Activated B cell treated with CpG ODN at 0.5 μM for 24 hours (primary cell): ENCODE results near the gene RAVER1. TPM values are rescaled to one million over a fixed set of nuclear protein-coding genes. Genes with fewer than 3 reads are reported as not detected.

ENCODE experiments used
- ATAC-seq: fragments of 200-7000 bp; cut with Tn5 transposase; one replicate; pipeline ENCODE4 v1.10.0; 2021; ENCODE audit warnings: low read depth, mild to moderate bottlenecking, moderate library complexity
- CTCF ChIA-PET: fragments of 350-600 bp; sonication (Branson Sonifier 250); formaldehyde crosslinking; loops from one replicate; lab custom pipeline; 2021; ENCODE audit warnings: antibody characterized with exemption; lab: Charles Lee
- POLR2A ChIA-PET: fragments of 350-600 bp; sonication (Branson Sonifier 250); formaldehyde crosslinking; loops from one replicate; lab custom pipeline; 2021; ENCODE audit warnings: antibody characterized with exemption; lab: Charles Lee
- DNase-seq: peaks from one replicate; pipeline ENCODE4 v3.0.0; 2022
- H3K27ac Mint-ChIP-seq: one replicate; pipeline ENCODE4 v1.8.0; 2020; ENCODE audit warnings: mixed read lengths
- H3K27me3 Mint-ChIP-seq: one replicate; pipeline ENCODE4 v1.8.0; 2021; ENCODE audit warnings: mixed read lengths
- H3K36me3 Mint-ChIP-seq: one replicate; pipeline ENCODE4 v1.8.0; 2021; ENCODE audit warnings: low read depth, mixed read lengths
- H3K4me1 Mint-ChIP-seq: one replicate; pipeline ENCODE4 v1.8.0; 2021; ENCODE audit warnings: mixed read lengths
- H3K4me3 Mint-ChIP-seq: one replicate; pipeline ENCODE4 v1.8.0; 2020; ENCODE audit warnings: mild to moderate bottlenecking, mixed read lengths
- H3K9me3 Mint-ChIP-seq: one replicate; pipeline ENCODE4 v1.8.0; 2020; ENCODE audit warnings: mixed read lengths
- CTCF ChIP-seq: fragments of 200-600 bp; IDR thresholded peaks from one replicate; pipeline ENCODE4 v1.8.0; 2022; ENCODE audit warnings: antibody characterized with exemption, mild to moderate bottlenecking
- intact Hi-C: fragments of 100-400 bp; cut with micrococcal nuclease; formaldehyde crosslinking; loops from one replicate; pipeline ENCODE4 v1.15.1; 2024
- total RNA-seq: library from RNA; stranded (reverse); gene quantifications from 2 replicates; pipeline ENCODE4 v1.2.3, GENCODE V29; 2022

RAVER1 gene
- total RNA-seq, 1 donor from 2014 or later, result 80.8 TPM

GRCh38 chr19:10295305-10295846, 38.0 kb downstream of the RAVER1 start:
- Mint-ChIP-seq H3K27ac (peak overlapping the region; percentile 57), H3K4me3 (peak overlapping the region; percentile 80), H3K27me3 (peaks cover 34% of the 10 kb centered on the region), H3K4me1 (peaks cover 43% of the 10 kb centered on the region), H3K36me3 (no peaks in the 10 kb centered on the region), H3K9me3 (no peaks in the 10 kb centered on the region)
- ChIA-PET POLR2A (interaction anchor here (0.5 to 1.7 kb wide), 5 partner anchors 24 to 309 kb away, joined by 3 to 10 read pairs (median 4); partner anchors contain the start of gene ICAM1), CTCF (no interaction called here)
- intact Hi-C loops, result loop anchor here (2.0 kb wide), 1 partner anchor 37 kb away; the partner anchor contains the start of gene RAVER1
- DNase-seq (peak; percentile 59), ATAC-seq (peak; percentile 72)
- TF ChIP-seq CTCF, result no peak

GRCh38 chr19:10294368-10294697, 39.0 kb downstream of the RAVER1 start:
- no peak for TF ChIP-seq CTCF
- ATAC-seq (no peak), DNase-seq (no peak)
- no peaks in the 10 kb centered on the region for H3K36me3 Mint-ChIP-seq
- POLR2A ChIA-PET, result interaction anchor here (3.7 kb wide), 1 partner anchor 24 kb away, joined by 44 read pairs; the partner anchor contains the start of gene ICAM1
- H3K4me3 Mint-ChIP-seq, result no peak overlapping the region
- no peaks in the 10 kb centered on the region for H3K9me3 Mint-ChIP-seq
- H3K27me3 Mint-ChIP-seq, result peaks cover 36% of the 10 kb centered on the region
- H3K4me1 Mint-ChIP-seq, result peaks cover 53% of the 10 kb centered on the region
- no peak overlapping the region for H3K27ac Mint-ChIP-seq
- CTCF ChIA-PET, result no interaction called here
- intact Hi-C loops, result loop anchor here (2.0 kb wide), 1 partner anchor 38 kb away; the partner anchor contains the start of gene RAVER1

- H3K27me3 Mint-ChIP-seq, result peaks cover 39% of the 10 kb centered on the region
- no peak overlapping the region for H3K27ac Mint-ChIP-seq
- no peaks in the 10 kb centered on the region for H3K9me3 Mint-ChIP-seq
- DNase-seq (no peak), ATAC-seq (no peak)
- intact Hi-C loops, result loop anchor here (2.0 kb wide), 1 partner anchor 39 kb away; the partner anchor contains the start of gene RAVER1
- H3K4me3 Mint-ChIP-seq, result peak overlapping the region; percentile 73
- ChIA-PET CTCF (no interaction called here), POLR2A (interaction anchor here (3.7 kb wide), 1 partner anchor 23 kb away, joined by 44 read pairs; the partner anchor contains the start of gene ICAM1)
- H3K4me1 Mint-ChIP-seq, result peaks cover 58% of the 10 kb centered on the region
- H3K36me3 Mint-ChIP-seq, result no peaks in the 10 kb centered on the region
- TF ChIP-seq CTCF, result no peak
These were observed 39.5 kb downstream of the RAVER1 start for GRCh38 chr19:10293637-10294367.

GRCh38 chr19:10292789-10293636, 40.3 kb downstream of the RAVER1 start:
- no peak for ATAC-seq
- Mint-ChIP-seq H3K36me3 (no peaks in the 10 kb centered on the region), H3K9me3 (no peaks in the 10 kb centered on the region), H3K27me3 (peaks cover 41% of the 10 kb centered on the region), H3K27ac (peak overlapping the region; percentile 59), H3K4me3 (peak overlapping the region; percentile 73), H3K4me1 (peaks cover 63% of the 10 kb centered on the region)
- ChIA-PET POLR2A (interaction anchor here (0.5 to 3.7 kb wide), 3 partner anchors 22 to 191 kb away, joined by 3 to 44 read pairs (median 7); partner anchors contain the start of genes ICAM1 and TYK2), CTCF (interaction anchor here (1.5 to 1.9 kb wide), 2 partner anchors 22 to 23 kb away, joined by 4 to 12 read pairs; partner anchors contain the start of gene ICAM1)
- DNase-seq, result no peak
- TF ChIP-seq CTCF, result no peak
- intact Hi-C loops, result no loop called here
